ENCODE measurements around the gene RARB.

DNA sequence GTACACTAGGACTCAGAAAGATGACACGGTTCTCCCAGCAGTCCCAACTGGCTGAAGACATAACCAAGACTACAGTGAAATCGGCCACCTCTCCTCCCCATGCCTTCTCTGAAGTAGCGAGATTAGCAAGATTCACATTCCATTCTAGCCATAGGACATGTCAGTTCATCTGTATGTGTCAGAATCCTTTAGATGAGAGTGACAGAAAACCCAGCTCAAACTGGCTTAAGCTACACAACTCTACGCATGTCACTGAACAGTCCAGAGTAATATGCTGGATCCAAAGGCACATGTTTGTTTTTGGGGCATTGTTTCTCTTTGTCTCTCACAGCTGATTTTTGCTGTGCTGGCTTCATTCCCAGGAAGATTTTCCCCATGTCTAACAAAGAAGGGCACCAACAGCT lies 75.8 kb downstream of the RARB start:
- TF ChIP-seq, protein P1, sequence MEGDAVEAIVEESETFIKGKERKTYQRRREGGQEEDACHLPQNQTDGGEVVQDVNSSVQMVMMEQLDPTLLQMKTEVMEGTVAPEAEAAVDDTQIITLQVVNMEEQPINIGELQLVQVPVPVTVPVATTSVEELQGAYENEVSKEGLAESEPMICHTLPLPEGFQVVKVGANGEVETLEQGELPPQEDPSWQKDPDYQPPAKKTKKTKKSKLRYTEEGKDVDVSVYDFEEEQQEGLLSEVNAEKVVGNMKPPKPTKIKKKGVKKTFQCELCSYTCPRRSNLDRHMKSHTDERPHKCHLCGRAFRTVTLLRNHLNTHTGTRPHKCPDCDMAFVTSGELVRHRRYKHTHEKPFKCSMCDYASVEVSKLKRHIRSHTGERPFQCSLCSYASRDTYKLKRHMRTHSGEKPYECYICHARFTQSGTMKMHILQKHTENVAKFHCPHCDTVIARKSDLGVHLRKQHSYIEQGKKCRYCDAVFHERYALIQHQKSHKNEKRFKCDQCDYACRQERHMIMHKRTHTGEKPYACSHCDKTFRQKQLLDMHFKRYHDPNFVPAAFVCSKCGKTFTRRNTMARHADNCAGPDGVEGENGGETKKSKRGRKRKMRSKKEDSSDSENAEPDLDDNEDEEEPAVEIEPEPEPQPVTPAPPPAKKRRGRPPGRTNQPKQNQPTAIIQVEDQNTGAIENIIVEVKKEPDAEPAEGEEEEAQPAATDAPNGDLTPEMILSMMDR (IDR thresholded peaks at IDR 0.05; ENCODE audit: insufficient read depth, low read length), result no peak
- TF ChIP-seq, protein P2, sequence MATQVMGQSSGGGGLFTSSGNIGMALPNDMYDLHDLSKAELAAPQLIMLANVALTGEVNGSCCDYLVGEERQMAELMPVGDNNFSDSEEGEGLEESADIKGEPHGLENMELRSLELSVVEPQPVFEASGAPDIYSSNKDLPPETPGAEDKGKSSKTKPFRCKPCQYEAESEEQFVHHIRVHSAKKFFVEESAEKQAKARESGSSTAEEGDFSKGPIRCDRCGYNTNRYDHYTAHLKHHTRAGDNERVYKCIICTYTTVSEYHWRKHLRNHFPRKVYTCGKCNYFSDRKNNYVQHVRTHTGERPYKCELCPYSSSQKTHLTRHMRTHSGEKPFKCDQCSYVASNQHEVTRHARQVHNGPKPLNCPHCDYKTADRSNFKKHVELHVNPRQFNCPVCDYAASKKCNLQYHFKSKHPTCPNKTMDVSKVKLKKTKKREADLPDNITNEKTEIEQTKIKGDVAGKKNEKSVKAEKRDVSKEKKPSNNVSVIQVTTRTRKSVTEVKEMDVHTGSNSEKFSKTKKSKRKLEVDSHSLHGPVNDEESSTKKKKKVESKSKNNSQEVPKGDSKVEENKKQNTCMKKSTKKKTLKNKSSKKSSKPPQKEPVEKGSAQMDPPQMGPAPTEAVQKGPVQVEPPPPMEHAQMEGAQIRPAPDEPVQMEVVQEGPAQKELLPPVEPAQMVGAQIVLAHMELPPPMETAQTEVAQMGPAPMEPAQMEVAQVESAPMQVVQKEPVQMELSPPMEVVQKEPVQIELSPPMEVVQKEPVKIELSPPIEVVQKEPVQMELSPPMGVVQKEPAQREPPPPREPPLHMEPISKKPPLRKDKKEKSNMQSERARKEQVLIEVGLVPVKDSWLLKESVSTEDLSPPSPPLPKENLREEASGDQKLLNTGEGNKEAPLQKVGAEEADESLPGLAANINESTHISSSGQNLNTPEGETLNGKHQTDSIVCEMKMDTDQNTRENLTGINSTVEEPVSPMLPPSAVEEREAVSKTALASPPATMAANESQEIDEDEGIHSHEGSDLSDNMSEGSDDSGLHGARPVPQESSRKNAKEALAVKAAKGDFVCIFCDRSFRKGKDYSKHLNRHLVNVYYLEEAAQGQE (IDR thresholded peaks at IDR 0.05; ENCODE audit: insufficient replicate concordance, low read depth), result no peak
- TF ChIP-seq POLR2AphosphoS5 (IDR thresholded peaks at IDR 0.05; ENCODE audit: low read depth) (no peak), GABPA (IDR thresholded peaks at IDR 0.05; ENCODE audit: low read depth) (no peak), SPI1 (IDR thresholded peaks at IDR 0.05; ENCODE audit: borderline replicate concordance, low read depth) (no peak)
